GM19193 (cell line): Measurements from ENCODE around the gene SPATA21.

Experiments
- POLR2A ChIP-seq: IDR thresholded peaks from 4 replicates; pipeline ENCODE4 v1.6.1; 2011; ENCODE audit not compliant: insufficient read depth, insufficient read length; ENCODE audit errors: extremely low read depth

SPATA21 gene

GRCh38 chr1:16367968-16368890 lies 69.0 kb downstream of the SPATA21 start:
- TF ChIP-seq POLR2A, result no peak

DNA sequence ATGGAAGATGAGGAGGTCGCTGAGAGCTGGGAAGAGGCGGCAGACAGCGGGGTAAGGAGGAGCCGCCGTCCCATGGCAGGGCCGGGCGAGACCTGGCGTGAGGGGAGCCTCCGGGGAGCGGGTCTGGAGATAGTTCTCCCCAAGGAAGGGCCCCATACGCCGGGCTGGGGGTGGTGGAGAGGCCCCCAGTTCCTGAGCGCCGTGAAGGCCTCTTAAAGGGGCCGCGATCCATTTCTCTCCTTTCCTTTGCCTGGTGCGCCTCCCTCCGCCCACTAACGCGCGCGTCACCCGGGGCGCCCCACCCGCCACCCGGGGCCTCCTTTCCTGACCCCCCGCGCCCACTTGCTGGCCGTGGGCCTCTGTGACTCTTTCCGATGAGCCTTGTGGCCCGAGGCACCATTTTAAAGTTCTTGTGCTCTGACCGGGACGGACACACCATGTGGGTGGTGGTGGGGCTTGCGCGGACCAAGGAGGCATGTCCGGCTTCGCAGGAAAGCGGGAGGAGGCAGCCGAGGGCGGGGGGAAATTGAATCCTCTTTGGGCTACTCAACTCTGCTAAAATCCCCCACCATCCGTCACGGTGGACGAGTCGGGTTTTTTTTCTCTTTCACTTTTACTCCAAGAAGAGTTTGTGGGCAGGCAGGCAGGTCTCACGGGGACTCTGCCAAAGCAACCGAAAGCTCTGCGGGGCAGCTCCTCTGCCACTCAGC lies 69.8 kb downstream of the SPATA21 start:
- peak; percentile 74 for TF ChIP-seq POLR2A

- TF ChIP-seq POLR2A, result no peak
Observed at GRCh38 chr1:16366722-16367257, 70.4 kb downstream of the SPATA21 start, which contains the start of gene SZRD1. TSS of gene SZRD1 (plus strand) at chr1:16367242. CDS start at chr1:16367258, 16 bp downstream.

DNA sequence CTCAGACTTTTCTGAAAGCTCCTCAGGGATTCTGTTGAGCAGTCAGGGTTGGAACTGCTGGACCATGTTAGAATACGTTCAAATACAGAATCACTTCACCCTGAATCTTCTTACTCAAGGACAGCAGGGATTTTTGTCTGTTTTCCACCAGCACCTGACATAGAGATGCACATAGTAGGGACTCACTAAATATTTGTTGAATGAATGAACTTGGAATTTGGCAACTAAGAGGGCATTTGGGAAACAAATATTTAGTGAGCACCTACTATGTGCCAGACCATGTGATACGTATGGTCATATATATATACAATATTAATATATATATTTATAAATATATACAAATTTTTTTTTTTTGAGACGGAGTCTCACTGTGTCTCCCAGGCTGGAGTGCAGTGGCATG lies 80.4 kb downstream of the SPATA21 start:
- no peak for TF ChIP-seq POLR2A

- no peak for TF ChIP-seq POLR2A
Observed at GRCh38 chr1:16354619-16355018, 82.6 kb downstream of the SPATA21 start.

GRCh38 chr1:16352842-16353535 lies 84.2 kb downstream of the SPATA21 start:
- TF ChIP-seq POLR2A, result no peak

DNA sequence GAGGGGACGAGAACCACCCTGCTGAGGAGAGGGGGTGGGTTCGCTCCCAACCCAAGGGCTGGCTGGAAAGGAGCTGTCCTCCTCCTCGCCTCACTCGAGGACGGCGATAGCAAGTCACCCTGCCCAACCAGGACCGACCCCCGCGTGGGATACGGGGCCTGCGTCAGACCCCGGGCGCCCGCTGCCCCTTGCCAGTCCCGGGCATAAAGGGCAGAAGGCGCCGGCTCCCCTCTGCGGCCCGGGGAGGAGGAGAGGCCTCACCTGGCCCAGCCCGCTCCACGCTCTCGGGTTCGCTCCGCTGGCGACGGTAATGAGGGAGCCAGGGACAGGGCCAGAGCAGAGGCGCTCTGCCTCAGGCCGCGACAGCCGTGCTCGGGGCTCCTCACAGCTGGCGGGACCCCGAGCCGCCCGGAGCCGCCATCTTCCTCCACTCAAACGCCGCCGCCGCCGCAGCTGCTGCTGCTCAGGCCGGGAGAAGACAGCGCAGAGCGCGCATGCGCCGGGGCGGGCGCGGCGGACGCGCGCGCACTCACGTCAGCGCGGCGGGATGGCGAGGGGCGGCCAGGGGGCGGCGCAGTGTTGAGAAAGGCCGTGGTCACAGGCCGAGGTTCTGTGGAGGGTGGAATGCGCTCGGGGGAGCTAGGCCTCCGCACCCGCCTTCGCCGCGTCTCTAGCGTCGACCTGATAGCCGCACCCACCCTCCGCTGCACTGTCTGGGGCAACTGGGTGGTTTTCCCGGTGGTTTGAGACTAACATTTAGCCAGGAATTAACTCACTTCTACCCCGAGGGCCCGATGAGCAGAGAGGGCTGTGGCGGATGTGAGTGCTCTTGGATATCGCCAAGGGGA lies 85.0 kb downstream of the SPATA21 start, which contains the start of gene FBXO42:
Gene FBXO42, minus strand, starts transcription at position 487 of the 848 bp plus-strand sequence. CDS start 37,062 bp downstream, outside the sequence.
- peak; percentile 94 for TF ChIP-seq POLR2A

- TF ChIP-seq POLR2A, result no peak
Observed at GRCh38 chr1:16351456-16351993, 85.7 kb downstream of the SPATA21 start.

DNA sequence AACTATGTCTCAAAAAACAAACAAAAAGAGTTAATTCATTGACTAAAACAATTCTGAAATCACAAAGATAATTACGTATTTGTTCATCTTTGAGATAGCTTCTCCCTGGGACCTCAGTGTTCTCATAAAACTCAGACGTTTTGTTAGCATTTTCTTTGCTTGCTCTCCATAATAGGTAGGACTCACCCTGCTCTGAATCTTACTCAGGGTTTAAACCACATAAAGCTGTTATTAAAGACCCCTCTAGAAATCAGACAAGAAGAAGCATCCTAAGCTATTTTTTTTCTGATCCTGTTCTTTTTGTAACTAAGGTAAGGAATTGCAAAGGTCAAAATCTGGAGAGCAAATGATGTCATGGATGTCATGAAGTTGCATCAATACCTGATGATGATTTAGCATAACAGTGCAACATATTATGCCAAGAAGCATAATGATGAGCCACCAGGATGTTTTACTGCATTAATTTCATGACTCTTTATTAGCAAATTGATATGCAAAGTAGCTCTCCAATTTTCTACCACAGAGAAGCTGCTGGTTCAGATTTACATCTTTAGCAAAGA lies 87.3 kb downstream of the SPATA21 start:
- no peak for TF ChIP-seq POLR2A
